K562 (cell line): ENCODE data around the gene DRD1. TPM values are rescaled to one million over a fixed set of nuclear protein-coding genes. Genes with fewer than 3 reads are reported as not detected.

ENCODE experiments used
- ATAC-seq: fragments of 200-7000 bp; cut with Tn5 transposase; 3 replicates; pipeline ENCODE4 v1.9.1; 2020; ENCODE audit warnings: moderate library complexity
- BruUV-seq: library from RNA; stranded (reverse); fragments of 400-500 nt; replicated peaks from 2 replicates; lab custom pipeline; 2021; lab: Mats Ljungman, UMichigan
- CTCF ChIA-PET: fragments of 300-600 bp; formaldehyde crosslinking; extraction: SDS; loops from one replicate; lab custom pipeline; 2021; ENCODE audit warnings: low intra/inter-chr PET ratio; lab: Yijun Ruan, JAX
- POLR2A ChIA-PET: fragments of 300-600, 350-650 bp; sonication (Branson Sonifier 250); formaldehyde crosslinking; extraction: SDS; loops from one replicate; lab custom pipeline; 2021; ENCODE audit warnings: antibody characterized with exemption, inconsistent platforms; lab: Yijun Ruan, JAX
- DNase-seq, 4 experiments: peaks; one replicate each; pipeline versions ENCODE4 v3.0.0 to v3.0.0-alpha.2; 2011 to 2018; ENCODE audit warnings: low spot score in 3 of 4, mixed read lengths in 3 of 4; ENCODE audit errors: extremely low read depth in 1 of 4
- FAIRE-seq: peaks from 2 replicates; lab custom pipeline; 2011; peaks lifted over from hg19 to GRCh38; lab: Jason Lieb, UNC
- H2AFZ ChIP-seq: 2 replicates; pipeline ENCODE4 v1.6.0; 2011; ENCODE audit warnings: low read depth, low read length, control low read depth, inconsistent platforms
- H3K27ac ChIP-seq: fragments of 200-600 bp; 3 replicates; pipeline ENCODE4 v1.8.0; 2011; ENCODE audit warnings: low read depth, mild to moderate bottlenecking, control low read depth, inconsistent platforms, low read length, moderate library complexity, mixed read lengths; ENCODE audit errors: extremely low read depth
- H3K27me3 ChIP-seq, 2 experiments: fragments of 300-600 bp in 1 of 2; 2 replicates in 1 of 2; 3 replicates in 1 of 2; pipeline versions ENCODE4 v1.6.0 to v1.8.0; 2011; ENCODE audit warnings: inconsistent platforms in 2 of 2, low read length in 2 of 2, mild to moderate bottlenecking in 1 of 2, mixed read lengths in 1 of 2, moderate library complexity in 1 of 2; ENCODE audit not compliant: control insufficient read depth in 2 of 2, insufficient read depth in 2 of 2
- H3K36me3 ChIP-seq: fragments of 300-600 bp; 3 replicates; pipeline ENCODE4 v1.8.0; 2011; ENCODE audit warnings: mild to moderate bottlenecking, low read length, inconsistent platforms; ENCODE audit not compliant: control insufficient read depth, insufficient read depth
- H3K4me1 ChIP-seq, 2 experiments: fragments of 200-600 bp in 1 of 2; replicated peaks in 1 of 2; 2 replicates in 1 of 2; 3 replicates in 1 of 2; pipeline versions ENCODE4 v1.5.1 to v1.8.0; 2011; ENCODE audit warnings: inconsistent platforms in 2 of 2, low read length in 2 of 2, mild to moderate bottlenecking in 1 of 2, mixed read lengths in 1 of 2, moderate library complexity in 1 of 2; ENCODE audit not compliant: control insufficient read depth in 2 of 2, insufficient read depth in 2 of 2
- H3K4me2 ChIP-seq: 2 replicates; pipeline ENCODE4 v1.6.1; 2011; ENCODE audit warnings: low read length, control low read depth, inconsistent platforms, mixed read lengths; ENCODE audit not compliant: insufficient read depth
- H3K4me3 ChIP-seq: fragments of 200-600 bp; sonication (generic), shearing (Covaris generic); 2 replicates; pipeline ENCODE4 v1.5.1; 2016; ENCODE audit warnings: control low read depth, inconsistent platforms
- H3K79me2 ChIP-seq: fragments of 200-600 bp; 3 replicates; pipeline ENCODE4 v1.8.0; 2011; ENCODE audit warnings: low read length, inconsistent platforms; ENCODE audit not compliant: control insufficient read depth, insufficient read depth
- H3K9ac ChIP-seq, 2 experiments: 2 replicates each; pipeline versions ENCODE4 v1.6.0 to v1.6.1; 2011; ENCODE audit warnings: low read depth in 2 of 2, low read length in 2 of 2, control low read depth in 1 of 2, inconsistent platforms in 1 of 2, mild to moderate bottlenecking in 1 of 2, mixed read lengths in 1 of 2; ENCODE audit not compliant: insufficient read depth in 1 of 2
- H3K9me1 ChIP-seq: one replicate; pipeline ENCODE4 v1.6.0; 2011; ENCODE audit warnings: inconsistent platforms, mild to moderate bottlenecking, low read length, moderate library complexity; ENCODE audit not compliant: control insufficient read depth, insufficient read depth
- H3K9me3 ChIP-seq: replicated peaks from 2 replicates; pipeline ENCODE4 v1.5.1; 2011; ENCODE audit warnings: low read depth, low read length, inconsistent platforms; ENCODE audit not compliant: control insufficient read depth, insufficient read depth
- H4K20me1 ChIP-seq: replicated peaks from 2 replicates; pipeline ENCODE4 v1.6.1; 2011; ENCODE audit warnings: low read length, inconsistent platforms, mixed read lengths; ENCODE audit not compliant: control insufficient read depth, insufficient read depth
- CHD1 ChIP-seq: fragments of 200-600 bp; sonication (generic); IDR thresholded peaks from one replicate; pipeline ENCODE4 v1.6.1; 2012; ENCODE audit warnings: mild to moderate bottlenecking, moderate library complexity, low read length, inconsistent platforms
- HNRNPH1 ChIP-seq: fragments of 200-400 bp; formaldehyde crosslinking; optimal IDR thresholded peaks from 2 replicates; pipeline ENCODE3; 2017; ENCODE audit warnings: low read depth, mild to moderate bottlenecking, low read length, moderate library complexity
- HNRNPL ChIP-seq: fragments of 200-400 bp; formaldehyde crosslinking; IDR thresholded peaks from 2 replicates; pipeline ENCODE4 v1.6.1; 2017; ENCODE audit warnings: low read depth, mild to moderate bottlenecking, low read length
- MIER1 ChIP-seq: fragments of 450-650 bp; IDR thresholded peaks from 2 replicates; pipeline ENCODE4 v1.6.1; 2016; ENCODE audit warnings: antibody characterized with exemption, mild to moderate bottlenecking, low read depth
- NCOA1 ChIP-seq: fragments of 450-650 bp; IDR thresholded peaks from 2 replicates; pipeline ENCODE4 v1.6.1; 2016; ENCODE audit warnings: low read depth
- POLR2AphosphoS2 ChIP-seq: IDR thresholded peaks from 2 replicates; pipeline ENCODE4 v1.6.1; 2012; ENCODE audit warnings: low read length, improper control_type of control experiment
- XRCC3 ChIP-seq: fragments of 450-650 bp; IDR thresholded peaks from 2 replicates; pipeline ENCODE4 v1.6.1; 2017; ENCODE audit warnings: mild to moderate bottlenecking, moderate library complexity
- ZFP30 ChIP-seq: fragments of 250-450 bp; sonication (Bioruptor Pico); IDR thresholded peaks from 2 replicates; pipeline ENCODE4 v1.8.0; 2022; ENCODE audit warnings: moderate library complexity, mild to moderate bottlenecking, inconsistent platforms, borderline replicate concordance
- WGBS: fragments of 100-300 bp; shearing (Covaris generic); methylation state at CpG from one replicate; pipeline ENCODE4 v1.1.6; 2016; ENCODE audit warnings: low coverage, mixed read lengths; ENCODE audit not compliant: insufficient coverage; ENCODE audit errors: missing lambda C conversion rate; 5-methylcytosine and 5-hydroxymethylcytosine counted together
- in situ Hi-C: fragments of 300-500 bp; cut with MboI; formaldehyde crosslinking; loops from 4 replicates; pipeline ENCODE4 v1.15.0; 2018; ENCODE audit warnings: inconsistent platforms, mixed read lengths
- intact Hi-C: fragments of 100-400 bp; cut with micrococcal nuclease; formaldehyde crosslinking; loops from 2 replicates; pipeline ENCODE4 v1.14.2; 2022
- polyA plus RNA-seq, 8 experiments: library from polyadenylated mRNA; depleted of rRNA in 4 of 8; stranded (reverse) in 5 of 8; unstranded in 3 of 8; fragments of >200 nt; fragmentation: Nextera tagmentation in 2 of 8; fragmentation: Illumina TruSeq in 1 of 8; extraction: Ambion mirVana in 2 of 8; extraction: Trizol in 1 of 8; gene quantifications; 2 replicates each; pipeline versions ENCODE4 v1.2.1 to v1.2.3, GENCODE V29; 2011 to 2014; ENCODE audit warnings: inconsistent platforms in 1 of 8, missing spikeins in 1 of 8
- total RNA-seq, 7 experiments: library from RNA; depleted of rRNA in 6 of 7; stranded (reverse); fragments of >200 nt in 6 of 7; fragmentation: Illumina TruSeq in 2 of 7; extraction: Trizol in 2 of 7; gene quantifications; 2 replicates each; pipeline versions ENCODE4 v1.2.1 to v1.2.3, GENCODE V29; 2011 to 2021; ENCODE audit warnings: low replicate concordance in 1 of 7
- TF ChIP-seq, protein P1 (sequence below), 2 experiments: IDR thresholded peaks; 2 replicates each; pipeline ENCODE4 v1.6.1; 2012; ENCODE audit warnings: improper control_type of control experiment in 2 of 2, low read depth in 2 of 2, low read length in 2 of 2, borderline replicate concordance in 1 of 2
- TF ChIP-seq, protein P2 (sequence below), 2 experiments: IDR thresholded peaks; 2 replicates each; pipeline ENCODE4 v1.6.1; 2011; ENCODE audit warnings: borderline replicate concordance in 1 of 2, control low read depth in 1 of 2, low read depth in 1 of 2, low read length in 1 of 2, mild to moderate bottlenecking in 1 of 2, mixed read lengths in 1 of 2, moderate library complexity in 1 of 2; ENCODE audit not compliant: insufficient read depth in 1 of 2, insufficient read length in 1 of 2, poor library complexity in 1 of 2, severe bottlenecking in 1 of 2; ENCODE audit errors: extremely low read depth in 1 of 2

DRD1 gene
- total and polyA plus RNA-seq, 9 of the 15 experiments (the other 6 are each of a cell fraction or from before 2014, with no cell fraction given) = not detected

DNA sequence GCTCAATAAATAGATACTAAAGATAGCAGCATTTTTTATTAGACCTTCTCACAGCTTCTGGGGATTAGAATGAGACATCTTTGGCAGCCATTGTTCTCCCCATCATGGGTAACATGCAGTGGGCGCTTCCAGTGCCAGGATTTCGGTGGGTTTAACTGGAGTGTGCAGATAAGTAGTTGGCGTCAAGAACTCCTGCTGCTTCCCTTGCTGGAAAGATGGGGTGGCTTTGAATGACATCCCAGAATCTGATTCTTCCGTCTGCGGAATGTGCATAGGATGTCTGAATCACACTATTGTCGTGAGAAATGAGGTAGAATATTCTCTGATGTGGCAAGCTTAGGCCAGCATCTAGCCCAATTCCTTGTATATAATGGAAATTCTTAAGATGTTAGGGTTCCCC lies 41.6 kb upstream of the DRD1 start:
- TF ChIP-seq, protein P1, sequence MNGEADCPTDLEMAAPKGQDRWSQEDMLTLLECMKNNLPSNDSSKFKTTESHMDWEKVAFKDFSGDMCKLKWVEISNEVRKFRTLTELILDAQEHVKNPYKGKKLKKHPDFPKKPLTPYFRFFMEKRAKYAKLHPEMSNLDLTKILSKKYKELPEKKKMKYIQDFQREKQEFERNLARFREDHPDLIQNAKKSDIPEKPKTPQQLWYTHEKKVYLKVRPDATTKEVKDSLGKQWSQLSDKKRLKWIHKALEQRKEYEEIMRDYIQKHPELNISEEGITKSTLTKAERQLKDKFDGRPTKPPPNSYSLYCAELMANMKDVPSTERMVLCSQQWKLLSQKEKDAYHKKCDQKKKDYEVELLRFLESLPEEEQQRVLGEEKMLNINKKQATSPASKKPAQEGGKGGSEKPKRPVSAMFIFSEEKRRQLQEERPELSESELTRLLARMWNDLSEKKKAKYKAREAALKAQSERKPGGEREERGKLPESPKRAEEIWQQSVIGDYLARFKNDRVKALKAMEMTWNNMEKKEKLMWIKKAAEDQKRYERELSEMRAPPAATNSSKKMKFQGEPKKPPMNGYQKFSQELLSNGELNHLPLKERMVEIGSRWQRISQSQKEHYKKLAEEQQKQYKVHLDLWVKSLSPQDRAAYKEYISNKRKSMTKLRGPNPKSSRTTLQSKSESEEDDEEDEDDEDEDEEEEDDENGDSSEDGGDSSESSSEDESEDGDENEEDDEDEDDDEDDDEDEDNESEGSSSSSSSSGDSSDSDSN (IDR thresholded peaks at IDR 0.05; ENCODE audit: borderline replicate concordance in 1 of 2, low read depth in 2 of 2, low read length in 2 of 2) = no peak
- CTCF ChIA-PET = no interaction called here
- no peaks in the 10 kb centered on the region for H3K27me3 ChIP-seq
- peaks cover 94% of the 10 kb centered on the region for H3K36me3 ChIP-seq
- no peak overlapping the region for H3K9ac ChIP-seq
- FAIRE-seq = no peak
- no peaks in the 10 kb centered on the region for H3K9me1 ChIP-seq
- H3K4me3 ChIP-seq = no peak overlapping the region
- no peak for ATAC-seq
- no peak overlapping the region for H3K27ac ChIP-seq
- BruUV-seq = no TSS peak
- H3K4me2 ChIP-seq = no peak overlapping the region
- H3K9me3 ChIP-seq = no peaks in the 10 kb centered on the region
- DNase-seq = no peak
- 86% methylated on average over 6 of the region's 6 CpGs for WGBS
- peaks cover 99% of the 10 kb centered on the region for H3K79me2 ChIP-seq
- H4K20me1 ChIP-seq = peaks cover 63% of the 10 kb centered on the region
- in situ Hi-C loops (no loop called here), intact Hi-C loops (no loop called here)
- no peak overlapping the region for H2AFZ ChIP-seq
- POLR2A ChIA-PET = interaction anchor here (0.9 to 1.2 kb wide), 2 partner anchors 30 to 45 kb away, joined by 3 read pairs; no protein-coding TSS in a partner anchor
- peaks cover 5 to 9% of the 10 kb centered on the region in 2 experiments for H3K4me1 ChIP-seq

DNA sequence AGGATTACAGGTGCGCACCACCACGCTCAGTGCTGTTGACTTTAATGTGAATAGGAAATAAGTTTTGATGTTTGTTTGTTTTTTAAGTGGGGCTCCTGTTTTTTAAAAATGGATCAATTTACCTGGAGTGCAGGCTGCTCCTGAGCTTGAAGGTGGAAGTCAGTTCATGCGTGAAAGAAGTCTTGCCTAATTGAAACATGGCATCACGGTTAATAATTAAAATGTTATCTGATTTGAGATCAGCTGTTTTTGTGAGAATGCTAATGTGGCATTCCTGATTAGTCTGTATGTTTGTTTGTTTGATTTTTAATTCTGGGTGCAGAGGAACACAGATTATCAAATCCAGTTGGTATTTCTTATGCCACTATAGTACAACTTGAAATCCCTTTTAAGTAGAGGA lies 40.8 kb upstream of the DRD1 start:
- POLR2A ChIA-PET = interaction anchor here (0.6 to 1.2 kb wide), 3 partner anchors 25 to 44 kb away, joined by 3 read pairs; no protein-coding TSS in a partner anchor
- ATAC-seq (no peak), FAIRE-seq (no peak), DNase-seq (no peak)
- in situ Hi-C loops = no loop called here
- intact Hi-C loops = no loop called here
- WGBS = 93% methylated on average over 4 of the region's 4 CpGs
- CTCF ChIA-PET = no interaction called here
- Histone ChIP-seq H3K9ac (no peak overlapping the region), H2AFZ (no peak overlapping the region), H3K36me3 (peaks cover 90% of the 10 kb centered on the region), H4K20me1 (peaks cover 59% of the 10 kb centered on the region), H3K27ac (no peak overlapping the region), H3K4me1 (peaks cover 11 to 12% of the 10 kb centered on the region in 2 experiments), H3K79me2 (peaks cover 99% of the 10 kb centered on the region), H3K27me3 (no peaks in the 10 kb centered on the region), H3K9me1 (no peaks in the 10 kb centered on the region), H3K4me2 (no peak overlapping the region), H3K9me3 (no peaks in the 10 kb centered on the region), H3K4me3 (no peak overlapping the region)
- BruUV-seq = no TSS peak
- TF ChIP-seq NCOA1 = no peak
- no peak for TF ChIP-seq ZFP30 (CRISPR knock-in tag)
- TF ChIP-seq POLR2AphosphoS2 = no peak
- TF ChIP-seq, protein P2, sequence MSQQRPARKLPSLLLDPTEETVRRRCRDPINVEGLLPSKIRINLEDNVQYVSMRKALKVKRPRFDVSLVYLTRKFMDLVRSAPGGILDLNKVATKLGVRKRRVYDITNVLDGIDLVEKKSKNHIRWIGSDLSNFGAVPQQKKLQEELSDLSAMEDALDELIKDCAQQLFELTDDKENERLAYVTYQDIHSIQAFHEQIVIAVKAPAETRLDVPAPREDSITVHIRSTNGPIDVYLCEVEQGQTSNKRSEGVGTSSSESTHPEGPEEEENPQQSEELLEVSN (IDR thresholded peaks at IDR 0.05; ENCODE audit: borderline replicate concordance in 1 of 2, extremely low read depth in 1 of 2, insufficient read depth in 1 of 2, insufficient read length in 1 of 2, low read depth in 1 of 2, low read length in 1 of 2, poor library complexity in 1 of 2, severe bottlenecking in 1 of 2) = no peak
- no peak for TF ChIP-seq HNRNPL
- no peak for TF ChIP-seq MIER1
- TF ChIP-seq CHD1 = no peak
- TF ChIP-seq XRCC3 = no peak
- no peak for TF ChIP-seq HNRNPH1
